Fibroblast of lung (primary cell): ENCODE data around the gene KCNQ2.

Experiments used
- CTCF ChIP-seq, 2 donors: IDR thresholded peaks in 1 of 2; conservative IDR thresholded peaks in 1 of 2; 1 replicate in 1 of 2; 2 replicates in 1 of 2; pipeline ENCODE4 v1.5.1; 2011 to 2012; ENCODE audit warnings: low read length in 2 of 2, control low read depth in 1 of 2, inconsistent platforms in 1 of 2, low read depth in 1 of 2, mild to moderate bottlenecking in 1 of 2
- EZH2 ChIP-seq: IDR thresholded peaks from 2 replicates; pipeline ENCODE4 v1.5.1; 2012; ENCODE audit warnings: low read length, control low read depth, mild to moderate bottlenecking; ENCODE audit errors: missing control alignments

DNA sequence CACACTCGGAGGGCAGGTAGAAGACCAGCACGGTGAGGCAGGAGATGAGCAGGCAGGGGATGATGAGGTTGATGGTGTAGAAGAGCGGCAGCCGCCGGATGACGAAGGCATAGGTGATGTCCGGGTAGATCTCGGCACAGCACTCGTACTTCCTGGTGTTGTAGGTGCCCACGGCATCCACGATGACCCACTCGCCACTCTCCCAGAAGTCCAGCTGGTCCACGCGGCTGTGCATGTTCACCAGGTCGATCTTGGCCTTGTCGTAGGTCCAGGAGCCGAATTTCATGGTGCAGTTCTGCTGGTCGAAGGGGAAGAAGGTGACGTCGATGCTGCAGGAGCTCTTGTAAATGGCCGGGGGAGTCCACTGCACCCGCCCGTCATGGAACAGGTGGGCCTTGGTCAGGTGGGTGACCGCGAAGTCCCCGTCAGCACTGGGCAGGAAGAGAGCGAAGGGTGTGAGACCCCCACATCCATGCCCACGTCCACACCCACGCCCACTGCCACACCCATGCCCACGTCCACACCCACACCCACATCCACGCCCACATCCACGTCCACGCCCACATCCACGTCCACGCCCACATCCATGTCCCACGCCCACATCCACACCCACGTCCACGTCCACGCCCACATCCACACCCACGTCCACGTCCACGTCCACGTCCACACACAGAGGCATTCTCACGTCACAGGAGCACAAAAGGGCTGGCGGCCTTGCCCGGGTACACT is 121.7 kb downstream of the KCNQ2 start:
- TF ChIP-seq CTCF (conservative IDR thresholded peaks at IDR 0.05 in 1 of 2, IDR thresholded peaks at IDR 0.05 in 1 of 2; ENCODE audit: low read depth in 1 of 2, low read length in 2 of 2) (no peak), EZH2 (no peak)
